Skeletal muscle cell (primary cell): Measurements from ENCODE around the gene EGFL7.

Experiments used
- DNase-seq: peaks from one replicate; pipeline ENCODE4 v3.0.0-alpha.2; 2010; ENCODE audit warnings: low read depth
- H3K4me3 ChIP-seq: 2 replicates; pipeline ENCODE4 v1.5.1; 2011; ENCODE audit warnings: low read depth, mild to moderate bottlenecking, control low read depth, low read length, moderate library complexity

Gene EGFL7

DNA sequence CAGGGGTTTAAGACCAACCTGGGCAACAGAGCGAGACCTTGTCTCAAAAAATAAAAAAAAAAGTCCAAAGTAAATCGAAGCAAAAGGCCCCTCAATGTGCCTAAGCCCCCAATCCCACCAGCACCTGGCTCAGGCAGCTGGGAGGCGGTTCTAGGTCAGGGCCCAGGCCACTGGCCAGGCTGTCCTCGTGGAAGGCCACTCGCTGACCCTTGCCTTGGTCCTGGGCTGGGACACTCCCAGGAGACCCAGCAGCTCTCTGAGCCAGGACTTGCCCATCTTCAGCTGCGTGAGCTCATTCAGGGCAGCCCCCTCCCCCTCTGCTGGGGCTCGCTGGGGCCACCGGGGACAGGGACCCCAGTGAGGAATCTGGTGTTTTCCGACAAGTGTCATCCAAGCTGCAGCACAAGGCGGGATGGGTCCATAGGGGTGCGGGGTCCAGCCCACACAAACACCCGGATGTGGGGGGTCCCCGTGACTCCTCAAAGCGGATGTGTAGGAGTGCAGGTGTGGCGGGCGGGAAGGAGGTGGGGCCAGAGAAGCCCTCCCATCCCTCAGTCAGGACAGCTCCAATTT, 20.5 kb downstream of the EGFL7 start:
- DNase-seq, result no peak
- H3K4me3 ChIP-seq, result no peak overlapping the region

DNA sequence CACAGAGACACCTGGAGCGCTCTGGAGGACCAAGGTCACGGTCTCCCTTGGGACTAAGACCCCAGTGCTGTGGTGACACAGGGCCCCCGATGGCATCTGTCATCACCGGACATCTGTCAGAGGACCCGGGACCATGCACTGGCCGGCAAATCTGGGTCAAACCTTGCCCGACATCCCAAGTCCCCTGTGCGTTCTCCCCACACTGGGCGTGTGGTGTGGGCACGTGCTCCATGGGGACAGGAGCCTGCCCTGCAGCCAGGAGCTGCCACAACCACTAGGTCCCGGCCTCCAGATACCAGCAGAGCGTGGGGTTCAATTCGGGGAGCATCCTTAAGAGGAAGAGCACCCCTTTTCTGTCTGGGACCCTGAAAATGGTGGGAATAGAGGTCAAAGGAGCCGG, 21.0 kb downstream of the EGFL7 start:
- no peak for DNase-seq
- no peak overlapping the region for H3K4me3 ChIP-seq

DNA sequence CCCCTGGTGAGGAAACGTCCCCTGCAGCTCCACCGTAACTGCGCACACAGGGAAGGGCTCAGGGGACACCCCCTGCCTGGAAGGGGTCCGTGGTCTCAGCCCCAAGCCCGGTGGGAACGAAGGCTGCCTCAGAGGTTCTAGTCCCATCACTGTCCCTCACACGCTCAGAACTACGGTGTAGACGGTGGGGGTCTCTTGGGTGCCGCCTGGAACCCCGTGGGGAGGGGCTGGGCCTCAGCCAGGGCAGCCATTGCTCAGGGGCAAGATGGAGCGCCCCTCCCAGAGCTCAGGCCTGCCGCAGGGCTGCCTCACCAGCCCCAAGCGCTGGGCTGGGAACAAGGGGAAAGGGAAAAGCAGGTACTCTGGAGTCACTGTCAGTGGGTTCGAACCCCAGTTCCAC, 21.6 kb downstream of the EGFL7 start:
- no peak for DNase-seq
- no peak overlapping the region for H3K4me3 ChIP-seq

DNA sequence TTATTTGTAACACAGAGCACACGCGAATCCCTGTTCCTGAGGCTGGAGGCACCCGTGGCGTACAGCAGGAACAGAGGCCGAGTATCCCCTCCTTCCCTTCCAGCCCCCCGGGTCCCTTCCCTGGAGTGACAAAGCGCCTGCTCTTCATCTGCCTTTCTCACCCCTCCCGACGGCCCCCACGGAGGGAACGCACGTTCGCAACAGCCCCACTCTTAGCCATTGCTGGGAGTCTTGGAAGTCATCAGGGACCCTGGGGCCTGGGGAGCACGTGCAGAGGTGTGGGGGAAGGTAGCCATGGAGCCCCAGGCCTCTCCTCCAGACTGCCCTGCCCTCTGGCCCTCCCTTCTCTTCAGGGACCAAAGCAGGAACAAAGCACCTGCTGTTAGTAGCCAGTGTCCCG, 22.1 kb downstream of the EGFL7 start:
- no peak for DNase-seq
- no peak overlapping the region for H3K4me3 ChIP-seq

DNA sequence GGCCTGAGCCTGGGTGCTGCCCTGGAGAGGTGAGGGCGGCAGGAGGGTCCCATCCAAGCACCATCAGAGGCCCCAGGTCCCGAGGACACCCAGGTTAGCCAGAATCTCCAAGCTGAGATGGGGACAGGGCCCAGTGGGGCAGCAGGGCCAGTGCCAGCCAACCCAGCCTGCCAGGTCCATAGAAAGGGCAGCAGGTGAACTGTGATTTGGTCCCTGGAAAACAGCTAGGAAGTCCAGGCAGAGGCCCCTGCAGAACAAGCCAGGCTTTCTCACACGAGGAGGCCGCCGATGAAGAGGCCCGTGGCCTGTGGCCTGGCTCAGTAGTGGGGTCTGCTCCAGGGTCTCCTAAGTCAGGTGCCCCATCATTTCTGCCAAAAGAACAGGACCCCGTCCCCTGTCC, 22.5 kb downstream of the EGFL7 start:
- no peak for DNase-seq
- no peak overlapping the region for H3K4me3 ChIP-seq

DNA sequence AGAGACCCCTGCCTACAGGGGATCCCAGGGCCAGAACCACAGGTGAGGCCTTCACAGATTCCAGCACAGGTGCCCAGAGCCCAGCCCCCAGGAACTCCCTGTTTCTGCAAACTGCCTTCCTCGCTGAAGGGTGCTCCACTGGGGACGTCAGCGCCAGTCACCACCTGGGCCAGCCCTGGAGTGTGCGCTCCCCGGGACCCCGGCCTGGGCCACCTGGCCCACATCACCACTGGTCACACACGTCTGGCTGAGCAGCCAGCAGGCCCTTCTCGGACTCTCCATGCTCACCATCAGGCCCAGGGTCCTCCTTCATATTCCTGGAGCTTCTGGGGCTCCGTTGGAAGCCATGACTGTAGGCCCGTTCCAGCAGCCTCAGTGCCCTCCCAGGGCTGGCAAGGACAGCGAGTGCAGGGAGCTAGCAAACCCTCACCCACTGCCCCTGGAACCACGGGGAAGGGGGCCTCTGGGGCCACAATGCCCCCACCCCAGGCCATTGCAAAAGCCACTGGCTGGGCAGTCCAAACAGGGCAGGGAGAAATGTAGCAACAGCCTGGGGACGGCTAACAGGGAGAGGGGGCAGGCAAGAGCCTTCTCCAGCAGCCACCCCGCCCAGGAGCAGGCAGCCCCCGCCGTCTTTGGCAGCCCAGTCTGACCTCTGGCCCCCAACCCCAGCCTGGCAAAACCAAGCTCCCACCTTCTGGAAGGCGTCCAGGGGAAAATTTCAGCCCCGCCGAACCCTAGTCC, 23.2 kb downstream of the EGFL7 start:
- DNase-seq, result no peak
- H3K4me3 ChIP-seq, result peak overlapping the region; percentile 80

DNA sequence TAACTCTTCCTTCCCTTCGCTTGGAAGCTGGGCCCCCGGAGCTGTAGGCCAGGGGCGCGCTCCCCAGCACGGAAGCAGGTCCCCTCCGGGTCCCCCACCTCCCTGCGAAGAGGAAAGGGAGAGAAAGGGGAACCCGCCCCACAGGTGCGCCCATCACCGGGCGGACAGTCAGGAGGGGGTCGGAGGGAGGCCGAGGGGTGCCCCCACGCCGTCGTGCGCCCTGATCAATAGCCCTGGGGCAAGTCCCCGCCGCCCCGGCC, 23.7 kb downstream of the EGFL7 start:
- no peak for DNase-seq
- H3K4me3 ChIP-seq, result peak overlapping the region; percentile 80

DNA sequence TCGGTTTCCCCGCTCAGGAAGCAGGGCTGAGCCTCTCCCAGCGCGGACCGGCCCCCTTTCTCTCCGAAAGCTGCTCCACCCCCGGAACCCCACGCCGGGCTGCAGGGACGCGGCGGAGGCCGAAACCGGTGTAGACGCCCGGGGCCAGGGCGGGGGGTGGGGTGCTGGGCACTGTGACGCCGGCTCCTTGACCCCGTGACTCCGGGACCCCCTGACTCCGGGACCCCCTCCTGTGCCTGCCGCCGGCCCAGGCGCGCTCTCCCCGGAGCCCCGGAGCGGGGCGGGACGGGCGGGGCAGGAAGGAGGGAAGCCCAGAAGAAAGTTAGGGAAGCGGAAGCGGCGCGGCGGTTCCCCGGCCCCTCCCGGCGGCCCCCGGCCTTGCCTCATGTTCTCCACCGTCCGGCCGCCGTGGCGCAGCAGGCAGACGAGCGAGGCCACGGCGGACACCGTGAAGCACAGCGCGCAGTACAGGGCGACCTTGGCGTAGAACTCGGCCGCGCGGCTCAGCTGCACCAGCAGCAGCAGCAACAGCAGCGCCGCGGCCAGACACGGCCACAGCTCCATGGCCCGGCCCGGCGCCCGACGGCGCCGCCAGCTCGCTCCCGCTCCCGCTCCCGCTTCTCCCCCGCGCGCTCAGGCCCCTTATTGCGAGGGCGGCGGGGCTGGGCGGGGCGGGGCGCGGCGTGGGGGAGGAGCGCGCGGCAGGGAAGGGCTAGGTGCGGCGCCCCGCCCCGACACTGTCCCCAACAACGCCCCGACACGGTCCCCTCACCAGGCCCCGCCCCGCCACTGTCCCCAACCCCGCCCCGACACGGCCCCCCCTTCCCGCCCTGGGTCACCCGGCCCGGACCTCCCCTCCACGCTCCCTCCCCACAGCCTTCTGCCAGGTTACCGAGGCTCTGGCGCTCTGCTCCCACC, 24.3 kb downstream of the EGFL7 start, which contains the start of gene AGPAT2:
TSS of gene AGPAT2 (minus strand) at position 664 of the 918 bp plus-strand sequence. CDS start at position 564, 100 bp downstream.
- no peak for DNase-seq

DNA sequence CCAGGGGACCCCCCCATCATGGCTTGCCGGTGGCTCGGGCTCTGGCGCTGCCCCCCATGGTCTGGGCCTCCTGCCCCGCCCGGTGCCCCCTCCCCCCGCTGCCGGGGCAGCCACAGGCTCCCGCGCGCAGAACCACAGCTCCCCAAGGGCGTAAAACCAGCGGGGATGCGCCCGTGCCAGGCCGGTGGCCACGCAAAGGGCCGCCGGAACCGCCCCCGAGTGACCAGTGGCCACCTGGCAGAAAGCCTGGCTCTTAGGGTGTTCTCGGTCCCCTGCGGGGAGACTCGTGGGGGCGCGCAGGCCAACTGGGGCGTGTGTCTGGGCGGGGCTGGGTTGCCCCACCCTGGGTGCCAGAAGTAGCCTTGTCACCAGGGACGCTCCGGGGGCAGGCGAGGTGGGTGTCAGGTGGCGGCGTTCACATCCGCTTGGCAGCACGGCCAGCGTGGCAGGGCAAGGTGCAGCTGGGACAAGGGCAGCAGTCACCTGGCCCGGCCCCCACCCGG, 25.1 kb downstream of the EGFL7 start:
- no peak for DNase-seq
- no peak overlapping the region for H3K4me3 ChIP-seq

More for the DNA sequence above, 24.3 kb downstream of the EGFL7 start, which contains the start of gene AGPAT2:
- H3K4me3 ChIP-seq, result peak within 1 kb of the TSS; percentile 80

DNA sequence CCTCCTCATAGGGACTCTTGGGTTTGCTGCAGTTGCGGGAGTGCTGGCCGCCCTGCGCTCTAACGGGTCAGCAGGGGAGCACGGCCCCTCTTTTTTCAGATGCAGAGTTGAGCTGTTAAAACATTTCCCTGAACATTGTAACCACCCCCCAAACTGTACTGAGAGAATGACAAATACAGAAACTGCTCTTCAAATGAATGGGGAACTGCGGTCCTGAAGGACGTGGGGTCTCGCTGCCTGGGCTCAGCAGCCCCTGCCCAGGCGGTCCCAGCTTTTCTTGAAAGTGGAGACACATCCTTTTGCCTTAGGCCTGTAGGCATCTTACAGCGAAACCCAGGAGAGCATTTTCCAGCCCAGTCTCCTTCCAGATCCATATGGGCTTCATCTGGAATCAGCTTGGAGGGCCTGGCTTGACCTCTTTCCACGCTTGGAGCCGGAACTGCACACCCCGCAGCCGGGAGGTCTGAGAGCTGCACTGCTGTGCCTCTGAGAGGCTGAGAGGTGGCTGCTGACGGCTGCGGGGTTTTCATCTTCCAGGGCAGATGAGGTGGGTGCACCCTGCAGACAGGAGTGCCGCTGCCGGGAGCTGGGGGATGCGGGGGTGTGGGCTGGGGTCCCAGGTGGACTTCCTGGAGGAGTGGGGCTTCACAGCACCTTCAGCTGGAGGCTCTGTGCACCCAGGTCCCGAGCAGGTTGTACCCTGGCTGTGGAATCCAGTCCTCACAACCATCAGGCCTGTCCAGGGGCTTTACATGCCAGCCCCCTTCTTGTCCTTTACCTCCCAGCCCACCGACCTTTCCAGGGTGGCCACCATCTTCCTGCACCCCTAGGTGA, 25.8 kb downstream of the EGFL7 start:
- DNase-seq, result no peak
- H3K4me3 ChIP-seq, result no peak overlapping the region

DNA sequence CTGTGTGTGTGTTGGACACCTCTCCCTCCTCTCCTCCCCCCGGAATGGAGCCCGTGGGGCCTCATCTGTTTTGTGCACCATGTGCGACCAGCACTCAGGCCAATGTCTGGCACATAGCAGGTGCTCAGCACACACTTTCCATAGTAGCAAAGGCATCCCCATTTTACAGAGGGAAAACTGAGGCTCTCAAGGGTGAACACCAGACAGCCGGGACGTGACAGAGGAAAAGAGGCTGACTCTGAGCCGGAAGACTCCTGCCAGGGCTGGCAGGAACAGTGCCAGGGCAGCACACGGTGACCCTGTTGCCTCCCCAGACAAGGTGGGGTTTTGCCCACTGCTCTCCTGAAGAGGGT, 26.4 kb downstream of the EGFL7 start:
- H3K4me3 ChIP-seq, result no peak overlapping the region
- no peak for DNase-seq

DNA sequence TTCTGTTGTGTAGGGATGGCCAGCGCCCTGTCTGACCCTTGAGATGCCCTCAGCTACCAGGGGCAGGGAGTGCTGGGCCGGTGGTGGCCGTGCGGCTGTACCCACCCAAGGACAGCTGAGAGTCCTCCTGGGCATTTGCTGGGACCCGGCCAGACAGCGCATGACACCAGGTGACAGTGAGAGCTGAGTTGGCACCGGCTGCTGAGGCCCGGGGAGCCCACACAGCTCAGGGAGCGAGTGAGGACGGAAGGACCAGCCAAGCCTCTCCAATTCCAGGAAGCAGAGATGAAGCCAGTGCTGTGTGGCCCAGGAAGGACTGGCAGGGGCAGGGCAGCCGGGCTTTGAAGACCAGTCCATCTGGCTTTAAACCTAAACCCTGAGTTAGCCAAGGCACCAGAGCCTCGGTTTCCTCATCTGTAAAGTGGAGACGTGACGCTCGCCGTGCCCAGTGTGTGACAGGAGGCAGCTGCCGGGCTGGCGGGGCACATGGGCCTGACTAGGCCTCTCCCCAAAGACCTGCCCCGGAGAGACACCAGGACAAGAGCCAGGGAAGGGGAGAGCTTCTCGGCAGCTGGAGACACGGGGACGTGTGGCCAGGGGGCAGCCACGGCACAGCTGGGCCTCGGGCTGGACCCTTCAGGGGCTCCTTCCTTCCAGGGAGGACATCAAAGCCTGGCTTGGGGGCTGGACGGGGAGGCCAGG, 27.5 kb downstream of the EGFL7 start:
- H3K4me3 ChIP-seq, result no peak overlapping the region
- DNase-seq, result no peak

DNA sequence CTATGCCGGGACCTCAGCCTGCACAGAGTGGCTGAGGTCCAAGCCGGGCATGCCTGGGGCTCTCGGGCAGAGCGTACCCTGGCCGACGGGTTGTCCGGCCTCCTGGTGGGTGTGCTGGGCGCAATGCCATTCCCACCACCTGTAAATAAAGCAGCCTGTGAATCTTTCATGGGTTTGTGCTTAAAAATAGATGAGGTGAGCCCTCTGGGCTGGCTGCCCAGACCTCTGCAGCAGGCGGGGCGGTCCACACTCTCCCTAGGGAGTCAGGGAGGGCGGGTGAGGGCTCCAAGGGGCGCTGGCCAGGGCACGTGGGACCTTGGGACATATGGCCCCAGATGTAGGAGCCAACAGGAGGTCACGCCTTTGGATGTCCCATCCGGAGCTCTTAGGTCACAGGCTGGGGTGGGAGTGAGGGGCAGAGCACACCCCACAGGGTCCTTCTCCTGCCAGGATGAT, 28.1 kb downstream of the EGFL7 start:
- no peak overlapping the region for H3K4me3 ChIP-seq
- DNase-seq, result no peak

DNA sequence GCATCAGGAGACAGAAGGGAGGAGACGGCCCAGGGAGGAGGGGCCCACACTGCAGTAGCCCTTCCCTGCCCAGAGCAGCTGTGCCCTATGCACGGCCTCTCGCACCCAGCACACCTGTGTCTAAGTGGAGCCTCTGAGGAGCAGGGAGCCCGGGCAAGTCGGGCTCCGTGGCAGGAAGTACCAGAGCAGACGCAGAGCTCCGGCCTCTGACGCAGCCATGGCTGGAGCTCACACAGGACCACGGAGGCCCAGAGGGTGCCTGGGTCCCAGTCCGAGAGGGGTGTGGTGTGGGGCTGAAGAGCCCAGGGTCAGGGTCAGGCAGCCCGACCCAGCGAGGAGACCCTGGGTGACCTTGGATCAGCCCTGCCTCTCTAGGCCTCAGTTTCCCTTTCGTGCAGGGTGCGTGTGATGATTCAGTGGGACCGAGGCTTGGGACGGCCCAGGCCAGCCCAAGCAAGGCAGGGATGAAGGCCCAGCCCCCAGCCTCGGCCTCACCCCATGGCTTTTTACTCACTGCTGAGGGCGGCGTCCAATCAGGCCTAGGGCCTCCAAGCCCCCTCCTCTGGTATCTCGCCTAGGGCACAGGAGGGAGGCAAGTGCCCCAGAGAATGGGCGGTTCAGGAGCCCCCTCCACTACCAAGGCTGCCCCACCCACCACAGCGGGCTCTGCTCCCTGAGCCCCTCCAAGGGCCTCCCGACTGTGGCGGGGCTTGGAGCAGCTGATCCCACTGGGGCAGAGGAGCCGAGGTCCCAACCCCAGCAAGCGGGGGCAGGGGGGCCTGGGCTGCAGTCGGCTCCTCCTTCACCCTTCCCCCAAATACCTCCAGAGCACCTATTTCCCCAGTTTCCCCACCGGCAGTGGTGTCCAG, 28.8 kb downstream of the EGFL7 start:
- no peak overlapping the region for H3K4me3 ChIP-seq
- no peak for DNase-seq

DNA sequence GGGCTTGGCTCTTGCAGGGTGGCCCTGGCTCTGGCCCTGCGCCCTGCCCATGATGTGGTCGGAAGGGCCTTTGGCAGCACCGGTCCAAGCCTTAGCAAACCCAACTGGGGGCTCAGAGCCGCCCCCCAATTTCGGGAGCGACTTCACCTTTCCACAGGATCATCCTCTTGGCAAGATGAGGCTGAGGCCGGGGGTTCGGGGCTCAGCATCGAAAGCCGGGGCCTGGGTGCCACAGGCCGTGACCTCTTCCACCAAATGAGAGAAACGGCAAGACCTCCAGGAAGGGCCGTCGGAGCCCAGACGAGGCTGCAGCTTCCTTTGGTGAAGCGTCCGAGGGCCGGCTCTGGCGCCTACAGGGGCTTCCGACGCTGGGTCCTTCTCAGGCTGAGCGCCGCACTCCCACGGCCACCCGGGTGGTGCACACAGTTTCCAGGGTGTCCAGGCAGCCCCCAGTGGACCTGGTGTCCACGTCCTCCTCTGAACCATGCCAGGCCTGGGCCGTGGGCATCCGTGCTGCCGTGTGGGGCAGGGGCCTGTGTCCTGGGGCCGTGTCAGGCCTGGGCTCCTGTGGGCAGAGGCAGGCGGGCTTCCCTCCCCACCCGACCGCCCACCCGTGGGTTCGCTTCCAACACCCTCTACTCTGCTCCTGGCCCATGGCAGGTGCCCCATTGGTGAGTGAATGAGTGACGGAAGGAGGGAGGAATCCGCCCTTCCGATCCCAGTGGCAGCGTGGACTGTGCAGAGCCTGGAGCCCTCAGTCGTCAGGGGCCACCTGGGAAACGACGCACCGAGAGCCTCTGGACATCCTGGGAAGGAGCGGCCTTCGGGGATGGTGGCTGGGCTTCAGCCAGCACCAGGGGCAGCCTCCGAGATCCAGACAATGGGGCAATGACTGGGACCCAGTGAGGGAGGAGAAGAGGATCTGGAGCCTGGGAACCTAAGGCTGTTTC, 29.7 kb downstream of the EGFL7 start:
- DNase-seq, result no peak
- no peak overlapping the region for H3K4me3 ChIP-seq

DNA sequence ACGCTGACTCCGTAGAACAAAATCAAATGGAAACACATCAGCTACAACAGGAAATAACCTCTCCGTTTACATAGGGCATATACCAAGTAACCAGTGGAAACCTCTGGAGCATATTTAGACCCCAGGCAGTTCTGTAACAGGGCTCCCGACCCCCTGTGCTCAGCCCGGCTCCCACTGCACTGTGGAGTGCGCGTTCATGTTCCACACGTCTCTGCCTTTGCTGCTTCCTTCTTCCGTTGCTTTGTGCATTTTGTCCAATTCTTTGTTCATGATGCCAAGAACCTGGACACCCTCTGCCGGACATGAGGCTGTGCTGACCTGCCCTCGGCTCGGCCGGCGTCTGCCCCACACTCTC, 30.4 kb downstream of the EGFL7 start:
- no peak overlapping the region for H3K4me3 ChIP-seq
- no peak for DNase-seq

DNA sequence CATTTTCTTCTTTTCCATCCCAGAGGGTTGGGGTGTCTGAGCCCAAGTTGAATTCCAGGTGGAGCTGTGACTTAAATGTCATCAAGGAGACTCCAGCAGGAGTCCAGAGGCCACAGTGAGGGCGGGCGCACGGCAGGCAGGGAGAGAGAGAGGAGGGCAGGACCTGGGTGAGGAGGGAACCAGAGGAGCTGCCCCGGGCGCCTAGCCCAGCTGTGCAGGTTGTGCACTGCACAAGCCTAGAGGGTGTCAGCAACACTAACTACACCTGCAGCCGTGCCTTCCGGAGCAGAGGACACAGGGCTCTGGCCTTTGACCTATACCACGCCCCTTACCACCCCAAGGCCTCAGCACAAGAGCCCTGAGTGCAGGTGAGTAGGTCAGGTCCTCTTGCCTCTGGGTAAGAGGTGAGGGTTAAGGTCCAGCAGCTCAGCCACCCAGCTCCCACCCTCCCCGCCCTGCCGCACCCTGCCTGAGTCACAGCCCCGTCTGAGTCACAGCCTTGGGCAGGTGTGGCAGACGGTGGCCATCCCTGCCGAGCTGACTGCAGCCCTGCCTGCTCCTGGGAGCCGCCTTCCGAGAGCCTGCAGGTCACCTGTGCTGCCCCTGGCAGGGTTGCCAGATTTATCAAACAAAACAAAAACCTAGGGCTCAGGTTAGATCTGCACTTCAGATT, 30.9 kb downstream of the EGFL7 start:
- no peak overlapping the region for H3K4me3 ChIP-seq
- no peak for DNase-seq
